DMS79 (cell line): ENCODE results near the gene FASTKD1.
"Not testable (repeated sequence)": the region's sequence is repeated elsewhere in the genome, so short reads cannot be mapped to it uniquely, and the experiment has no call there.

Experiments
- DNase-seq: peaks from one replicate; lab custom pipeline; 2025; lab: John Stamatoyannopoulos, UW

The FASTKD1 gene

DNA sequence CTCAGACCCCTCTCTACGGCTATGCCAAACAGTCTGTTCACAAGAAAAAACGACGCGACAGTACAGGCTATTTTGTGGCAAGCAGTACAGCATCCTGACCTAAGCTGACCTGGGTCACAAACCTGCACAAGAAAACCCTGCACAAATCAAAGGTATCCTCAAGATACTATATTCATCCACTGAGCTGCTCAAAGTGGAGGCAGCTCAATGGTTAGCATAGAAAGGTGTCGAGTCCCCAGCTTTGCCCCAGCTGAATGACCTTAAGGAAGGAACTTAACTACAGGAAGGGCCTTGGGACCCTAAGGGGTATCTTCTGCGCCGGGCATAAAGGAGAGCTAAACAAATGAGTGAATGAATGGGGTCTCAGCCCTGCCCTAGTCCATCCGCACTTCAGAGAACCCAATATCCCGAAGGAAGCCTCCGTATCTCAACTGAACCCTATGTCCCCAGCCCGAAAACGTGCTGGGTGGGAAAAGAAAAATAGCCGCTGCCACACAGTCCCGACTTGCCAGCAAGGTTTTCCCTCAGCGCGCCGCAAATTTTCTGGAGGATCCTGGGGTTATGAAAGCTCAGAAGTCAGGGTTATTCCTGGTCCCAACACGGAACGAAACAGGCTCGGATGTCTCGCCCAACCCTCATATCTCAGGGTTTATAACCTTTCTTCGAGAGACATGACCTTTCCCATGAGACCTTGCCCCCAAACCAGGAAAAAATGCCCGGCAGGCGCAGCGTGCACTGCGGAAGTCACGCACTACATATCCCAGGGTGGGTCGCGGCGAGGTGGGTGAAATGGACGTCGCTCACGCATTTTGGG lies at the start of gene FASTKD1:
Gene FASTKD1 (minus strand): TSS at position 706 of the 814 bp plus-strand sequence. CDS start 1,836 bp downstream, outside the sequence.
- DNase-seq: peak; percentile 86

DNA sequence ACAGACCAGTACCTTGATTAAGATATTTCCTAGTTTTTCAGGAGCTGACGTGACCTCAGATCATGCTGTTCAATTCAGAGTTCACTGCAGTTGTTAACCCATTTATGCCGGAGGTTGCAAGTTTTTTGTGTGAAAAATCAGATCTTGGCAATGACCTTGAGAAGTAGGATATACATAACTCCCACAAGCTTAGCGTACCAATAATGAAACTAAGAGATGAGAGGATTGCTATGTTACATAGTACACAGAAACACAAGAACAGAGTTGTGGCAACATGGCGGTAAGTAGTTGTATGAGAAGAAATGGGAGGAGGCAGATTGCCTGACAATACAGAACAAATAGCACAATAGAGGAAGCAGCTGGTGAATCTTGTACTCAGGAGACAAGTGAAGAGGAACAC lies 49.6 kb upstream of the FASTKD1 start:
- no peak for DNase-seq

DNA sequence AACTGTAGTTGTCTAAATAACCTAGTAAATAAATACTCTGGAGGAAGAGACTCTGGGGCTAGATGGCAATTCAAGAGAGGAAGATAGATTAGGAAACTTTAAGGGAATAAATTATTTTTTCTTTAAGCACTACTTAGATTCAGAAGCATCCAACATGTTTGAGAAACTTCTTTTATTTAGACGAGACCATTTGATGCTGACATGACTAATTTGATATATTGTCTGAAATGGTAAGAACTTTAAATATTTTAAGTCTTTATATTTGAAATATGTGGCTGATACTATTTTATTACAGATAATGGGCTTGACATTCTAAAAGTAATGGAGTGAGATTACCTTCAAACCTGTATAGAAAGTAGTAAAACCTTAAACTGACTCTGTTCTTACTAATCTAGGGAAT lies 46.8 kb upstream of the FASTKD1 start:
- no peak for DNase-seq

GRCh38 chr2:169619946-169620345 lies 46.3 kb upstream of the FASTKD1 start:
- DNase-seq: no peak

GRCh38 chr2:169615982-169616381 lies 42.3 kb upstream of the FASTKD1 start:
- DNase-seq: not testable (repeated sequence)

- DNase-seq: no peak
Observed at GRCh38 chr2:169613876-169614275, 40.2 kb upstream of the FASTKD1 start.

GRCh38 chr2:169609264-169609663 lies 35.6 kb upstream of the FASTKD1 start:
- no peak for DNase-seq

GRCh38 chr2:169599568-169599967 lies 25.9 kb upstream of the FASTKD1 start:
- DNase-seq: no peak

GRCh38 chr2:169598982-169599381 lies 25.3 kb upstream of the FASTKD1 start:
- DNase-seq: no peak

DNA sequence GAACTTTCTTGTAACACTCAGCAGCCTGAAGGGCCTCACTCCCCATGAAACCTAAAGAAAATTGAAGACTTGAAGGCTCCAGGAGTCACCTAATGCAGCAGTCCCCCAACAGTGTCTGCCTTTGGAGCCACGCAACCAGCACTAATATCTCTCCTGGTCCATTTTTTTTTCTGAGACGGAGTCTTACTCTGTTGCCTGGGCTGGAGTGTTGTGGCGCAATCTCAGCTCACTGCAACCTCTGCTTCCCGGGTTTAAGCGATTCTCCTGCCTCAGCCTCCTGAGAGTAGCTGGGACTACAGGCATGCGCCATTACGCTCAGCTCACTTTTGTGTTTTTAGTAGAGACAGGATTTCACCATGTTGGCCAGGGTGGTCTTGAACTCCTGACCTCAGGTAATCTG lies 22.9 kb upstream of the FASTKD1 start:
- DNase-seq: not testable (repeated sequence)

- no peak for DNase-seq
Observed at GRCh38 chr2:169590804-169591203, 17.1 kb upstream of the FASTKD1 start.

DNA sequence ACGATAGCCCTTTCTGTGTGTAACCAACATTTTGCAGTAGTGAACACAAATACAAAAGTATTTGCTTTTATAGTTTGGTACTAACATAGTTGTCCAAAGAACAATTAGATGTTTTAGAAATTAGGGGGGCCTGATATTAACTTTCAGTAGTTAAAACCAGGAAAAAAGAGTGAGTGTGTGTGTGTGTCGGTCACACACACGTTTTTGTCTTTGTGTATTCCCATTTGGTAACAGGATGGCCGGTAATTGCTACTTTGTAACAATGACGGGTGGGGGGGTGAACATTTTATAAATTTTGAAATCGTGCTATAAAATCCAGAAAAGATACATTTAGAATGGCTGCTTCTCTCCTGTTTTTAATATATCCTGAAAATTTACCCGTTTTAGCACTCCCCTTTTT lies 12.0 kb upstream of the FASTKD1 start:
- DNase-seq: no peak

GRCh38 chr2:169584005-169584877 lies 10.6 kb upstream of the FASTKD1 start, which contains the start of gene PPIG:
Gene PPIG (plus strand): TSS chr2:169584351. CDS start chr2:169604042, 19,691 bp downstream.
- DNase-seq: peak; percentile 84

GRCh38 chr2:169583518-169583917 lies 9.9 kb upstream of the FASTKD1 start:
- no peak for DNase-seq

GRCh38 chr2:169582552-169583266 lies 9.0 kb upstream of the FASTKD1 start:
- DNase-seq: not testable (repeated sequence)

GRCh38 chr2:169579044-169579443 lies 5.4 kb upstream of the FASTKD1 start:
- no peak for DNase-seq

DNA sequence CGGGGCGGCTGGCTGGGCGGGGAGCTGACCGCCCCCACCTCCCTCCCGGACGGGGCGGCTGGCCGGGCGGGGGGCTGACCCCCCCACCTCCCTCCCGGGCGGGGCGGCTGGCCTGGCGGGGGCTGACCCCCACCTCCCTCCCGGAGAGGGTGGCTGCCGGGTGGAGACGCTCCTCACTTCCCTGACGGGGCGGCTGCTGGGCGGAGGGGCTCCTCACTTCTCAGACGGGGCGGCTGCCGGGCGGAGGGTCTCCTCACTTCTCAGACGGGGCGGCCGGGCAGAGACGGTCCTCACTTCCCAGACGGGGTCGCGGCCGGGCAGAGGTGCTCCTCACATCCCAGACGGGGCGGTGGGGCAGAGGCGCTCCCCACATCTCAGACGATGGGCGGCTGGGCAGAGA lies 1.6 kb upstream of the FASTKD1 start:
- DNase-seq: not testable (repeated sequence)

GRCh38 chr2:169574539-169574938 lies 874 bp upstream of the FASTKD1 start:
- DNase-seq: not testable (repeated sequence)

GRCh38 chr2:169573974-169574299 lies 272 bp upstream of the FASTKD1 start:
- DNase-seq: no peak

- DNase-seq: no peak
Observed at GRCh38 chr2:169572821-169573159, 875 bp downstream of the FASTKD1 start.

- DNase-seq: no peak
Observed at GRCh38 chr2:169572189-169572588, 1.5 kb downstream of the FASTKD1 start.

DNA sequence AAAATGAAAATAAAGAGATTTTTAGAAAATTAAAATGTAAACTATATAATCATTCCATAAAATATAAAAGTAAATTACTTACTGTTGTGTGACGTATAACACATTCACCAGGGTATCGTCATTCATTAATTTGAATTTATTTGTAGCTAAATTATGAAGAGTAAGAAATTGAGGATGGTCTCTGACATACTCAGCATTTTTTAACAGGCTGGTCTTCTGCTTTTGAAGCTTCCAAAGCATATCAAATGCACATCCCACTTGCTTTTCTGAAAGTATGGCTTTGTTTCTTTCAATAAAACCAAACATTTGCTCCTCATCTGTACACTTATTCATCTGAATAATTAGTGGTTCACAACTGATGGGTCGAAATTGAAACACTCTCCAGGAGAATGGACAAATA lies 2.1 kb downstream of the FASTKD1 start:
- DNase-seq: no peak
